GM18861 (cell line): ENCODE data around the gene PRPSAP1.
"Not testable (repeated sequence)": the region's sequence is repeated elsewhere in the genome, so short reads cannot be mapped to it uniquely, and the experiment has no call there.

Source experiments
- ATAC-seq: cut with Tn5 transposase; IDR thresholded peaks from one replicate; pipeline ENCODE4 v1.9.1; 2021; ENCODE audit not compliant: unreplicated experiment

Gene PRPSAP1

GRCh38 chr17:76278268-76278908 is 75.3 kb downstream of the PRPSAP1 start:
- ATAC-seq = no peak

- ATAC-seq = no peak
Measured at GRCh38 chr17:76277300-76278267, 76.1 kb downstream of the PRPSAP1 start.

GRCh38 chr17:76276461-76277299 is 77.0 kb downstream of the PRPSAP1 start:
- ATAC-seq = no peak

GRCh38 chr17:76276069-76276431 is 77.7 kb downstream of the PRPSAP1 start:
- no peak for ATAC-seq

- ATAC-seq = no peak
Measured at GRCh38 chr17:76275382-76276068, 78.2 kb downstream of the PRPSAP1 start.

- ATAC-seq = no peak
Measured at GRCh38 chr17:76274112-76274956, 79.4 kb downstream of the PRPSAP1 start.

- ATAC-seq = no peak
Measured at GRCh38 chr17:76273445-76274111, 80.1 kb downstream of the PRPSAP1 start.

- no peak for ATAC-seq
Measured at GRCh38 chr17:76272541-76273444, 80.9 kb downstream of the PRPSAP1 start.

GRCh38 chr17:76271669-76272540 is 81.8 kb downstream of the PRPSAP1 start:
- ATAC-seq = peak; percentile 32

- peak; percentile 0 for ATAC-seq
Measured at GRCh38 chr17:76270770-76271668, 82.7 kb downstream of the PRPSAP1 start.

- no peak for ATAC-seq
Measured at GRCh38 chr17:76270127-76270592, 83.6 kb downstream of the PRPSAP1 start.

- no peak for ATAC-seq
Measured at GRCh38 chr17:76268991-76269981, 84.4 kb downstream of the PRPSAP1 start.

- ATAC-seq = no peak
Measured at GRCh38 chr17:76268015-76268749, 85.5 kb downstream of the PRPSAP1 start.

- not testable (repeated sequence) for ATAC-seq
Measured at GRCh38 chr17:76267581-76268001, 86.1 kb downstream of the PRPSAP1 start.
